Loucy (cell line): ENCODE data around the gene MTURN.

Experiments
- H2AFZ ChIP-seq: fragments of 200-600 bp; sonication (generic); 2 replicates; pipeline ENCODE4 v1.6.0; 2016; ENCODE audit warnings: antibody characterized with exemption, mild to moderate bottlenecking, low read length, moderate library complexity
- H3F3A ChIP-seq: fragments of 200-600 bp; 2 replicates; pipeline ENCODE4 v1.6.0; 2016; ENCODE audit warnings: antibody characterized with exemption, low read depth, mild to moderate bottlenecking
- H3K27me3 ChIP-seq: fragments of 200-600 bp; sonication (generic); 2 replicates; pipeline ENCODE4 v1.6.1; 2014; ENCODE audit warnings: low read length, mild to moderate bottlenecking; ENCODE audit not compliant: insufficient read depth, poor library complexity, severe bottlenecking
- H3K36me3 ChIP-seq: fragments of 200-600 bp; sonication (generic); 2 replicates; pipeline ENCODE4 v1.6.1; 2016; ENCODE audit warnings: low read length; ENCODE audit not compliant: insufficient read depth
- H3K4me1 ChIP-seq: fragments of 200-600 bp; sonication (generic); 2 replicates; pipeline ENCODE4 v1.5.1; 2014; ENCODE audit warnings: low read length, mild to moderate bottlenecking; ENCODE audit not compliant: insufficient read depth, poor library complexity, severe bottlenecking
- H3K4me2 ChIP-seq: fragments of 200-600 bp; sonication (generic); 2 replicates; pipeline ENCODE4 v1.6.0; 2014; ENCODE audit warnings: antibody characterized with exemption, low read length, low read depth, mild to moderate bottlenecking; ENCODE audit not compliant: poor library complexity, severe bottlenecking
- H3K4me3 ChIP-seq: fragments of 200-600 bp; sonication (generic); 2 replicates; pipeline ENCODE4 v1.5.1; 2014; ENCODE audit warnings: low read length, mild to moderate bottlenecking, mixed read lengths; ENCODE audit not compliant: poor library complexity, severe bottlenecking
- H3K79me2 ChIP-seq: fragments of 200-600 bp; sonication (generic); 2 replicates; pipeline ENCODE4 v1.6.1; 2014; ENCODE audit warnings: low read length; ENCODE audit not compliant: insufficient read depth
- H3K9ac ChIP-seq: fragments of 200-600 bp; sonication (generic); 2 replicates; pipeline ENCODE4 v1.6.0; 2014; ENCODE audit warnings: mild to moderate bottlenecking, low read depth, low read length, moderate library complexity; ENCODE audit not compliant: poor library complexity, severe bottlenecking
- H3K9me2 ChIP-seq: fragments of 200-600 bp; sonication (generic); replicated peaks from 2 replicates; pipeline ENCODE4 v1.6.1; 2016; ENCODE audit warnings: low read depth, low read length, mixed read lengths
- H3K9me3 ChIP-seq: fragments of 200-600 bp; sonication (generic); 2 replicates; pipeline ENCODE4 v1.6.1; 2014; ENCODE audit warnings: mild to moderate bottlenecking, antibody characterized with exemption, low read length, low read depth; ENCODE audit not compliant: insufficient read depth
- H4K20me1 ChIP-seq: fragments of 200-600 bp; sonication (generic); 2 replicates; pipeline ENCODE4 v1.6.0; 2014; ENCODE audit warnings: antibody characterized with exemption, low read length, mild to moderate bottlenecking; ENCODE audit not compliant: insufficient read depth, poor library complexity, severe bottlenecking
- EZH2phosphoT487 ChIP-seq: fragments of 200-600 bp; IDR thresholded peaks from 2 replicates; pipeline ENCODE4 v1.6.1; 2018; ENCODE audit warnings: antibody characterized with exemption, mild to moderate bottlenecking, moderate library complexity, borderline replicate concordance
- TF ChIP-seq, protein P1 (sequence below): fragments of 200-600 bp; sonication (generic); conservative IDR thresholded peaks from 2 replicates; pipeline ENCODE4 v1.5.1; 2014; ENCODE audit warnings: mild to moderate bottlenecking, antibody characterized with exemption, low read length

The MTURN gene

DNA sequence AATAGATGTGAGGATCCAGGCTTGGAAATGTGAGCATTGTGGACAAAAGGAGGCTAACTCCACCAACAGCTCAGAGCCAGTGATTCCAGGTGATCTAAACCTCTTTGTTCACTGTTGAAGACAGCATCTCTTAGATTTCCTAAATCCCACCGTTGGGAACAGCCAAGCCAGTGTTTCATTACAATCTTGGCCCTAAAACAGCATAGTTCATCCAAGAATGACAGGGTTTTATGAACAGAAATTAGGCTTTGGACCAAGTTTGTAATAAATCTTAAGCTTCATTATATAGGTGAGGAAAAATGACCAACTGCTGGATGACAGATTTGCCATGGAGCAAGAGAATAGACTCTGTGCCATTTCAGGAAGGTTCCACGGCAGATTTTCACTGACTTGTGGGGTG lies 65.8 kb downstream of the MTURN start:
- H4K20me1 ChIP-seq, result no peaks in the 10 kb centered on the region
- no peak overlapping the region for H3K4me2 ChIP-seq
- H3K4me1 ChIP-seq, result no peaks in the 10 kb centered on the region
- peaks cover 16% of the 10 kb centered on the region; the same call in 1 of the 2 replicates for H3K9me3 ChIP-seq
- H3K9ac ChIP-seq, result no peak overlapping the region
- no peaks in the 10 kb centered on the region for H3F3A ChIP-seq
- H2AFZ ChIP-seq, result no peak overlapping the region
- H3K36me3 ChIP-seq, result no peaks in the 10 kb centered on the region
- no peaks in the 10 kb centered on the region for H3K27me3 ChIP-seq
- H3K9me2 ChIP-seq, result no peaks in the 10 kb centered on the region
- H3K4me3 ChIP-seq, result no peak overlapping the region
- no peaks in the 10 kb centered on the region for H3K79me2 ChIP-seq
- no peak for TF ChIP-seq EZH2phosphoT487
- TF ChIP-seq, protein P1, sequence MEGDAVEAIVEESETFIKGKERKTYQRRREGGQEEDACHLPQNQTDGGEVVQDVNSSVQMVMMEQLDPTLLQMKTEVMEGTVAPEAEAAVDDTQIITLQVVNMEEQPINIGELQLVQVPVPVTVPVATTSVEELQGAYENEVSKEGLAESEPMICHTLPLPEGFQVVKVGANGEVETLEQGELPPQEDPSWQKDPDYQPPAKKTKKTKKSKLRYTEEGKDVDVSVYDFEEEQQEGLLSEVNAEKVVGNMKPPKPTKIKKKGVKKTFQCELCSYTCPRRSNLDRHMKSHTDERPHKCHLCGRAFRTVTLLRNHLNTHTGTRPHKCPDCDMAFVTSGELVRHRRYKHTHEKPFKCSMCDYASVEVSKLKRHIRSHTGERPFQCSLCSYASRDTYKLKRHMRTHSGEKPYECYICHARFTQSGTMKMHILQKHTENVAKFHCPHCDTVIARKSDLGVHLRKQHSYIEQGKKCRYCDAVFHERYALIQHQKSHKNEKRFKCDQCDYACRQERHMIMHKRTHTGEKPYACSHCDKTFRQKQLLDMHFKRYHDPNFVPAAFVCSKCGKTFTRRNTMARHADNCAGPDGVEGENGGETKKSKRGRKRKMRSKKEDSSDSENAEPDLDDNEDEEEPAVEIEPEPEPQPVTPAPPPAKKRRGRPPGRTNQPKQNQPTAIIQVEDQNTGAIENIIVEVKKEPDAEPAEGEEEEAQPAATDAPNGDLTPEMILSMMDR, result no peak

GRCh38 chr7:30201161-30201666 lies 66.4 kb downstream of the MTURN start:
- Histone ChIP-seq H3K36me3 (no peaks in the 10 kb centered on the region), H3K9ac (no peak overlapping the region), H3K9me3 (peaks cover 10% of the 10 kb centered on the region; the same call in 1 of the 2 replicates), H3K79me2 (no peaks in the 10 kb centered on the region), H3K4me1 (no peaks in the 10 kb centered on the region), H3F3A (no peaks in the 10 kb centered on the region), H3K9me2 (no peaks in the 10 kb centered on the region), H2AFZ (no peak overlapping the region), H3K4me3 (no peak overlapping the region), H3K27me3 (no peaks in the 10 kb centered on the region), H3K4me2 (no peak overlapping the region), H4K20me1 (no peaks in the 10 kb centered on the region)
- TF ChIP-seq EZH2phosphoT487, result no peak
- TF ChIP-seq, protein P1, result no peak

GRCh38 chr7:30201921-30202320 lies 67.1 kb downstream of the MTURN start:
- Histone ChIP-seq H3F3A (no peaks in the 10 kb centered on the region), H3K27me3 (no peaks in the 10 kb centered on the region), H2AFZ (no peak overlapping the region), H3K9me3 (peaks cover 8% of the 10 kb centered on the region; the same call in 1 of the 2 replicates), H3K4me3 (no peak overlapping the region), H3K4me1 (no peaks in the 10 kb centered on the region), H3K36me3 (no peaks in the 10 kb centered on the region), H3K4me2 (no peak overlapping the region), H3K9ac (no peak overlapping the region), H4K20me1 (no peaks in the 10 kb centered on the region), H3K79me2 (no peaks in the 10 kb centered on the region), H3K9me2 (no peaks in the 10 kb centered on the region)
- no peak for TF ChIP-seq EZH2phosphoT487
- TF ChIP-seq, protein P1, result no peak
